ENCODE measurements around the gene ETNK2.

ETNK2 gene

GRCh38 chr1:204146965-204147364 is 4.9 kb downstream of the ETNK2 start:
- DNase-seq = no peak

GRCh38 chr1:204146309-204146708 is 5.5 kb downstream of the ETNK2 start:
- DNase-seq = no peak

- no peak for DNase-seq
Observed at GRCh38 chr1:204145033-204145504, 6.8 kb downstream of the ETNK2 start.

- no peak for DNase-seq
Observed at GRCh38 chr1:204143276-204144041, 8.4 kb downstream of the ETNK2 start.

GRCh38 chr1:204142032-204142974 is 9.5 kb downstream of the ETNK2 start:
- no peak for DNase-seq

- no peak for DNase-seq
Observed at GRCh38 chr1:204141131-204141530, 10.7 kb downstream of the ETNK2 start.

GRCh38 chr1:204139952-204140351 is 11.9 kb downstream of the ETNK2 start:
- no peak for DNase-seq

GRCh38 chr1:204139088-204139487 is 12.8 kb downstream of the ETNK2 start:
- DNase-seq = no peak

- no peak for DNase-seq
Observed at GRCh38 chr1:204136814-204137213, 15.0 kb downstream of the ETNK2 start.

GRCh38 chr1:204134103-204134502 is 17.7 kb downstream of the ETNK2 start:
- DNase-seq = no peak

- DNase-seq = no peak
Observed at GRCh38 chr1:204132718-204133117, 19.1 kb downstream of the ETNK2 start.

GRCh38 chr1:204131978-204132377 is 19.9 kb downstream of the ETNK2 start:
- no peak for DNase-seq

- peak; percentile 29 for DNase-seq
Observed at GRCh38 chr1:204130981-204131892, 20.6 kb downstream of the ETNK2 start.

- DNase-seq = peak; percentile 73
Observed at GRCh38 chr1:204130178-204130577, 21.7 kb downstream of the ETNK2 start.

- peak; percentile 77 for DNase-seq
Observed at GRCh38 chr1:204128964-204129896, 22.6 kb downstream of the ETNK2 start.

GRCh38 chr1:204128464-204128963 is 23.3 kb downstream of the ETNK2 start:
- peak; percentile 31 for DNase-seq

- peak; percentile 82 for DNase-seq
Observed at GRCh38 chr1:204127597-204128242, 24.1 kb downstream of the ETNK2 start.

- DNase-seq = no peak
Observed at GRCh38 chr1:204126956-204127355, 24.9 kb downstream of the ETNK2 start.

- no peak for DNase-seq
Observed at GRCh38 chr1:204126386-204126785, 25.5 kb downstream of the ETNK2 start.

- no peak for DNase-seq
Observed at GRCh38 chr1:204125759-204126351, 26.0 kb downstream of the ETNK2 start.

All from NCI-H69 (cell line).